ENCODE measurements around the gene S100P.

The S100P gene

DNA sequence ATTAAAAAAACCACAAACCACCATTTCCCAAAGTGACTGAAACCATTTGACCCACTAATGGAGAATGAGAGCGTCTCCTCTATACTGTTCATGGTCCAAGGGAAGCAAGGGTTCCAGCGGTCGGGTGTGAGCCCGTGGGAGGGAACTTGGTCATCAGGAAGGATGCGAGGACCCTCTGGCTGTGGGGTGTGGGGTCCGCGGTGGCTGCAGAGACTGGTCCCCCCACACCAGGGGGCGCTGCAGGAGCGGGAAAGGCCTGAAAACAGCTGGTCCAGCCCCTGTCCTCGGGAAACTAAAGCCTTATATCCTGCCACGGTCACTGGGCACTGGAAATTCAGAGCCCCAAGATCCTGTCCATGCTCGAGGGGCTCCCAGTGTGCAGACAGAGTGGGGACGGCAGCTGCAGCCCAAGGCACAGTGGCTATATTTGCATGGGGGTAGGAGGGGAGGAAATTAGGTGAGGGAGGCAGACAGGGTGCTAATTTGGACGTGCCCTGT is 26.6 kb downstream of the S100P start:
- Histone ChIP-seq H2AFZ (ENCODE audit: low read length) (no peak overlapping the region), H3K9ac (ENCODE audit: low read depth, low read length, poor library complexity, severe bottlenecking) (no peak overlapping the region), H3K36me3 (ENCODE audit: insufficient read depth, low read length) (no peaks in the 10 kb centered on the region), H3K4me3 (ENCODE audit: low read length, poor library complexity, severe bottlenecking) (no peak overlapping the region), H3F3A (ENCODE audit: low read depth) (no peaks in the 10 kb centered on the region), H3K4me1 (ENCODE audit: insufficient read depth, low read length, poor library complexity, severe bottlenecking) (peaks cover 20% of the 10 kb centered on the region), H3K79me2 (ENCODE audit: insufficient read depth, low read length) (peaks cover 24% of the 10 kb centered on the region), H3K9me2 (replicated peaks; ENCODE audit: low read depth, low read length) (no peaks in the 10 kb centered on the region), H4K20me1 (ENCODE audit: insufficient read depth, low read length, poor library complexity, severe bottlenecking) (peaks cover 22% of the 10 kb centered on the region), H3K27me3 (ENCODE audit: insufficient read depth, low read length, poor library complexity, severe bottlenecking) (no peaks in the 10 kb centered on the region), H3K4me2 (ENCODE audit: low read depth, low read length, poor library complexity, severe bottlenecking) (peak overlapping the region; percentile 26), H3K9me3 (ENCODE audit: insufficient read depth, low read depth, low read length) (no peaks in the 10 kb centered on the region)
- no peak for TF ChIP-seq EZH2phosphoT487 (IDR thresholded peaks at IDR 0.05; ENCODE audit: borderline replicate concordance)
- TF ChIP-seq, protein P1, sequence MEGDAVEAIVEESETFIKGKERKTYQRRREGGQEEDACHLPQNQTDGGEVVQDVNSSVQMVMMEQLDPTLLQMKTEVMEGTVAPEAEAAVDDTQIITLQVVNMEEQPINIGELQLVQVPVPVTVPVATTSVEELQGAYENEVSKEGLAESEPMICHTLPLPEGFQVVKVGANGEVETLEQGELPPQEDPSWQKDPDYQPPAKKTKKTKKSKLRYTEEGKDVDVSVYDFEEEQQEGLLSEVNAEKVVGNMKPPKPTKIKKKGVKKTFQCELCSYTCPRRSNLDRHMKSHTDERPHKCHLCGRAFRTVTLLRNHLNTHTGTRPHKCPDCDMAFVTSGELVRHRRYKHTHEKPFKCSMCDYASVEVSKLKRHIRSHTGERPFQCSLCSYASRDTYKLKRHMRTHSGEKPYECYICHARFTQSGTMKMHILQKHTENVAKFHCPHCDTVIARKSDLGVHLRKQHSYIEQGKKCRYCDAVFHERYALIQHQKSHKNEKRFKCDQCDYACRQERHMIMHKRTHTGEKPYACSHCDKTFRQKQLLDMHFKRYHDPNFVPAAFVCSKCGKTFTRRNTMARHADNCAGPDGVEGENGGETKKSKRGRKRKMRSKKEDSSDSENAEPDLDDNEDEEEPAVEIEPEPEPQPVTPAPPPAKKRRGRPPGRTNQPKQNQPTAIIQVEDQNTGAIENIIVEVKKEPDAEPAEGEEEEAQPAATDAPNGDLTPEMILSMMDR (conservative IDR thresholded peaks at IDR 0.05; ENCODE audit: low read length): peak; percentile 94

DNA sequence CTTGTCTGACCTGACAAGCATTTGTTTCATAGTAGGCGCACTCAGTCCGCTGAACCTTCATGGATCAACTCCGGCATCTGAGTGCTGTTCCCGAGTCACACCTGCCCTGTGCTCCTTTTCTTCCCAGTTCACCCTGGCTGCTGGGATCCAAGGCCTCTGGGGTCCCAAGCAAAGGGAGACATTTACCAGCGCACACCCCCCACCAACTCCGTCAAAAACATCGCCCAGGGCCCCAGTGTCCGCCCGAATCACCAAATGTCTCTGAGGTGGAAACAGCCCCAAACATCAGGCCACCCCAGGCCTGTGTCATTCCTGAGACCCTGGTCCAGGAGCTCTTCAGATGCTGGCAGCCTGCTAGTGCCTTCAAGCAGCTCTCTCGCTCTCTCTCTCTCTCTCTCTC is 27.4 kb downstream of the S100P start:
- no peaks in the 10 kb centered on the region for H3K27me3 ChIP-seq (ENCODE audit: insufficient read depth, low read length, poor library complexity, severe bottlenecking)
- H3K4me2 ChIP-seq (ENCODE audit: low read depth, low read length, poor library complexity, severe bottlenecking): no peak overlapping the region
- no peak overlapping the region for H3K9ac ChIP-seq (ENCODE audit: low read depth, low read length, poor library complexity, severe bottlenecking)
- no peaks in the 10 kb centered on the region for H3K36me3 ChIP-seq (ENCODE audit: insufficient read depth, low read length)
- peaks cover 24% of the 10 kb centered on the region for H3K79me2 ChIP-seq (ENCODE audit: insufficient read depth, low read length)
- no peak overlapping the region for H3K4me3 ChIP-seq (ENCODE audit: low read length, poor library complexity, severe bottlenecking)
- H3F3A ChIP-seq (ENCODE audit: low read depth): no peaks in the 10 kb centered on the region
- no peaks in the 10 kb centered on the region for H3K9me2 ChIP-seq (replicated peaks; ENCODE audit: low read depth, low read length)
- peaks cover 15% of the 10 kb centered on the region for H3K4me1 ChIP-seq (ENCODE audit: insufficient read depth, low read length, poor library complexity, severe bottlenecking)
- peaks cover 22% of the 10 kb centered on the region for H4K20me1 ChIP-seq (ENCODE audit: insufficient read depth, low read length, poor library complexity, severe bottlenecking)
- no peak overlapping the region for H2AFZ ChIP-seq (ENCODE audit: low read length)
- no peak for TF ChIP-seq EZH2phosphoT487 (IDR thresholded peaks at IDR 0.05; ENCODE audit: borderline replicate concordance)
- TF ChIP-seq, protein P1 (conservative IDR thresholded peaks at IDR 0.05; ENCODE audit: low read length): no peak
- no peaks in the 10 kb centered on the region for H3K9me3 ChIP-seq (ENCODE audit: insufficient read depth, low read depth, low read length)

DNA sequence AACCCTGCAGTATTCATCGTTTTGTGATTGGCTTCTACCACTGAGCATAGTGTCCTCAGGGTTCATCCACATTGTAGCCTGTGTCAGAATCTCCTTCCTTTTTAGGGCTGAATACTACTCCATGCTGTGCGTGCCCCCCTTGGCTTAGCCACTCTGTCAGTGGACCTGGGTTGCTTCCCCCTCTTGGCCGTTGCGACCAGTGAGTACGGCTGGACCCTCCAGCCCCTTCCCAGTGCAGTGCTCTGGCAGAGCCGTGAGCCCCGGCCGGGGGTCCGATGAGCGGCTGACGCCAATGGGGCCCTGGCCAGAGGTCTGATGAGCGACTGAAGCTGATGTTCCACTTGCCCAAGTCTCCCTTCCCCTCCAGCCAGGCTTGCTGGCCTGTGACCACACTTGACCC is 29.2 kb downstream of the S100P start:
- peaks cover 6% of the 10 kb centered on the region for H4K20me1 ChIP-seq (ENCODE audit: insufficient read depth, low read length, poor library complexity, severe bottlenecking)
- peaks cover 6% of the 10 kb centered on the region for H3K79me2 ChIP-seq (ENCODE audit: insufficient read depth, low read length)
- no peaks in the 10 kb centered on the region for H3K27me3 ChIP-seq (ENCODE audit: insufficient read depth, low read length, poor library complexity, severe bottlenecking)
- no peaks in the 10 kb centered on the region for H3K9me2 ChIP-seq (replicated peaks; ENCODE audit: low read depth, low read length)
- no peaks in the 10 kb centered on the region for H3K9me3 ChIP-seq (ENCODE audit: insufficient read depth, low read depth, low read length)
- H3K4me2 ChIP-seq (ENCODE audit: low read depth, low read length, poor library complexity, severe bottlenecking): no peak overlapping the region
- H2AFZ ChIP-seq (ENCODE audit: low read length): no peak overlapping the region
- TF ChIP-seq, protein P1 (conservative IDR thresholded peaks at IDR 0.05; ENCODE audit: low read length): no peak
- no peak for TF ChIP-seq EZH2phosphoT487 (IDR thresholded peaks at IDR 0.05; ENCODE audit: borderline replicate concordance)
- H3F3A ChIP-seq (ENCODE audit: low read depth): no peaks in the 10 kb centered on the region
- H3K4me1 ChIP-seq (ENCODE audit: insufficient read depth, low read length, poor library complexity, severe bottlenecking): peaks cover 4% of the 10 kb centered on the region
- no peaks in the 10 kb centered on the region for H3K36me3 ChIP-seq (ENCODE audit: insufficient read depth, low read length)
- no peak overlapping the region for H3K9ac ChIP-seq (ENCODE audit: low read depth, low read length, poor library complexity, severe bottlenecking)
- no peak overlapping the region for H3K4me3 ChIP-seq (ENCODE audit: low read length, poor library complexity, severe bottlenecking)

Data from Loucy (cell line).